Breast epithelium (tissue), 4 donors: ENCODE data around the gene KRTAP6-1. TPM values are rescaled to one million over a fixed set of nuclear protein-coding genes. Genes with fewer than 3 reads are reported as not detected.

Source experiments
- DNase-seq, 2 donors: peaks; one replicate each; pipeline ENCODE4 v3.0.0-alpha.2; 2019; ENCODE audit warnings: low spot score in 2 of 2
- H3K27ac ChIP-seq, 2 donors: fragments of 200-600 bp; sonication (generic) in 1 of 2; one replicate each; pipeline ENCODE4 v1.5.1; 2016 to 2019; ENCODE audit warnings: mild to moderate bottlenecking in 1 of 2
- H3K27me3 ChIP-seq, 2 donors: fragments of 200-600 bp; sonication (generic) in 1 of 2; one replicate each; pipeline versions ENCODE4 v1.5.1 to v1.6.0; 2017 to 2019; ENCODE audit warnings: control low read depth in 1 of 2, mild to moderate bottlenecking in 1 of 2
- H3K36me3 ChIP-seq: fragments of 200-600 bp; one replicate; pipeline ENCODE4 v1.5.1; 2019
- H3K4me1 ChIP-seq, 2 donors: fragments of 200-600 bp; sonication (generic); one replicate each; pipeline ENCODE4 v1.5.1; 2016 to 2019; ENCODE audit warnings: control low read depth in 1 of 2
- H3K4me3 ChIP-seq, 3 donors: fragments of 200-600 bp; sonication (generic); 1 replicate in 2 of 3; 2 replicates in 1 of 3; pipeline ENCODE4 v1.5.1; 2016 to 2019; ENCODE audit warnings: mild to moderate bottlenecking in 3 of 3, moderate library complexity in 2 of 3
- H3K9me3 ChIP-seq, 2 donors: fragments of 200-600 bp; sonication (generic) in 1 of 2; one replicate each; pipeline ENCODE4 v1.5.1; 2016 to 2019; ENCODE audit warnings: control low read depth in 1 of 2
- CTCF ChIP-seq, 3 donors: fragments of 450-650 bp; IDR thresholded peaks; one replicate each; pipeline ENCODE4 v1.5.1; 2016 to 2017; ENCODE audit warnings: antibody characterized with exemption in 3 of 3, mild to moderate bottlenecking in 3 of 3, moderate library complexity in 3 of 3
- POLR2A ChIP-seq: fragments of 450-650 bp; IDR thresholded peaks from one replicate; pipeline ENCODE4 v1.6.1; 2016; ENCODE audit warnings: antibody characterized with exemption, mild to moderate bottlenecking, moderate library complexity
- POLR2AphosphoS5 ChIP-seq, 3 donors: sonication (generic); formaldehyde crosslinking; IDR thresholded peaks; one replicate each; pipeline ENCODE4 v1.6.1; 2017; ENCODE audit warnings: antibody characterized with exemption in 3 of 3
- intact Hi-C: fragments of 100-400 bp; cut with DNase I; formaldehyde crosslinking; loops from one replicate; pipeline ENCODE4 v1.15.1; 2023; ENCODE audit warnings: low total_unique reads
- total RNA-seq, 3 donors: library from RNA; depleted of rRNA; stranded (reverse); fragments of >200 nt; gene quantifications; one replicate each; pipeline ENCODE4 v1.1.0, GENCODE V29; 2016

KRTAP6-1 gene
- total RNA-seq, 3 donors from 2014 or later: not detected

- DNase-seq: no peak
- Histone ChIP-seq H3K4me1 (no peaks in the 10 kb centered on the region), H3K4me3 (no peak overlapping the region), H3K36me3 (no peaks in the 10 kb centered on the region), H3K27ac (no peak overlapping the region), H3K27me3 (no peaks in the 10 kb centered on the region), H3K9me3 (peaks cover 0 to 6% of the 10 kb centered on the region in 2 donors)
- intact Hi-C loops: no loop called here
- TF ChIP-seq POLR2A: no peak
- TF ChIP-seq CTCF (IDR thresholded peaks at IDR 0.05): no peak
- no peak for TF ChIP-seq POLR2AphosphoS5 (IDR thresholded peaks at IDR 0.05)
These were observed 30.9 kb downstream of the KRTAP6-1 start for GRCh38 chr21:30582870-30583269.

GRCh38 chr21:30580132-30580531 is 33.6 kb downstream of the KRTAP6-1 start:
- H3K4me3 ChIP-seq: no peak overlapping the region
- H3K27me3 ChIP-seq: no peaks in the 10 kb centered on the region
- no peaks in the 10 kb centered on the region for H3K36me3 ChIP-seq
- no peaks in the 10 kb centered on the region for H3K9me3 ChIP-seq
- no peak overlapping the region for H3K27ac ChIP-seq
- intact Hi-C loops: no loop called here
- H3K4me1 ChIP-seq: no peaks in the 10 kb centered on the region
- no peak for TF ChIP-seq POLR2A
- DNase-seq: no peak

GRCh38 chr21:30579346-30579745 is 34.4 kb downstream of the KRTAP6-1 start:
- intact Hi-C loops: no loop called here
- Histone ChIP-seq H3K27me3 (no peaks in the 10 kb centered on the region), H3K27ac (no peak overlapping the region), H3K36me3 (no peaks in the 10 kb centered on the region), H3K9me3 (no peaks in the 10 kb centered on the region), H3K4me3 (no peak overlapping the region), H3K4me1 (no peaks in the 10 kb centered on the region)
- DNase-seq: no peak
- TF ChIP-seq CTCF (IDR thresholded peaks at IDR 0.05): no peak

- Histone ChIP-seq H3K4me1 (no peaks in the 10 kb centered on the region), H3K9me3 (no peaks in the 10 kb centered on the region), H3K4me3 (no peak overlapping the region), H3K36me3 (no peaks in the 10 kb centered on the region), H3K27me3 (no peaks in the 10 kb centered on the region), H3K27ac (no peak overlapping the region)
- DNase-seq: no peak
- intact Hi-C loops: no loop called here
- TF ChIP-seq POLR2AphosphoS5 (IDR thresholded peaks at IDR 0.05): no peak
- no peak for TF ChIP-seq POLR2A
- no peak for TF ChIP-seq CTCF (IDR thresholded peaks at IDR 0.05)
These were observed 36.0 kb downstream of the KRTAP6-1 start for GRCh38 chr21:30577766-30578165.

- DNase-seq: no peak
- intact Hi-C loops: no loop called here
- no peak overlapping the region for H3K4me3 ChIP-seq
- no peaks in the 10 kb centered on the region for H3K27me3 ChIP-seq
- no peaks in the 10 kb centered on the region for H3K9me3 ChIP-seq
- TF ChIP-seq CTCF (IDR thresholded peaks at IDR 0.05) (no peak), POLR2AphosphoS5 (IDR thresholded peaks at IDR 0.05) (no peak)
- no peak overlapping the region for H3K27ac ChIP-seq
- no peaks in the 10 kb centered on the region for H3K36me3 ChIP-seq
- no peaks in the 10 kb centered on the region for H3K4me1 ChIP-seq
These were observed 46.1 kb downstream of the KRTAP6-1 start for GRCh38 chr21:30567617-30568016.

GRCh38 chr21:30563630-30564029 is 50.1 kb downstream of the KRTAP6-1 start:
- Histone ChIP-seq H3K27me3 (no peaks in the 10 kb centered on the region), H3K9me3 (no peaks in the 10 kb centered on the region), H3K4me1 (no peaks in the 10 kb centered on the region), H3K4me3 (no peak overlapping the region), H3K36me3 (no peaks in the 10 kb centered on the region), H3K27ac (no peak overlapping the region)
- intact Hi-C loops: no loop called here
- DNase-seq: no peak
- no peak for TF ChIP-seq CTCF (IDR thresholded peaks at IDR 0.05)
- no peak for TF ChIP-seq POLR2A
- no peak for TF ChIP-seq POLR2AphosphoS5 (IDR thresholded peaks at IDR 0.05)
